ENCODE measurements around the gene DSG4. TPM values are rescaled to one million over a fixed set of nuclear protein-coding genes. Genes with fewer than 3 reads are reported as not detected.

Gene DSG4
- total and polyA plus RNA-seq, 4 donors: under 0.01 TPM; not detected in 3

GRCh38 chr18:31439807-31440325 is 63.3 kb downstream of the DSG4 start:
- no peaks in the 10 kb centered on the region for H3K27me3 ChIP-seq (ENCODE audit: control insufficient read depth in 4 of 4, insufficient read depth in 4 of 4, low read length in 3 of 4)
- H3K4me3 ChIP-seq (ENCODE audit: low read depth in 1 of 3, low read length in 3 of 3): no peak overlapping the region
- no peak for DNase-seq (ENCODE audit: low spot score)
- H3K9ac ChIP-seq (ENCODE audit: low read depth in 1 of 2, low read length in 2 of 2): no peak overlapping the region
- TF ChIP-seq FOXA2 (IDR thresholded peaks at IDR 0.05): no peak
- TF ChIP-seq CTCF (IDR thresholded peaks at IDR 0.05; ENCODE audit: low read depth, low read length, missing input control): no peak
- TF ChIP-seq JUND (IDR thresholded peaks at IDR 0.05): no peak
- no peak for TF ChIP-seq FOXA1 (IDR thresholded peaks at IDR 0.05)
- TF ChIP-seq YY1 (IDR thresholded peaks at IDR 0.05): no peak
- no peak for TF ChIP-seq TAF1 (conservative IDR thresholded peaks at IDR 0.05)
- no peak for TF ChIP-seq REST (IDR thresholded peaks at IDR 0.05)
- TF ChIP-seq RAD21 (IDR thresholded peaks at IDR 0.05): no peak
- no peak for TF ChIP-seq MAX (IDR thresholded peaks at IDR 0.05)
- TF ChIP-seq HNF4A (conservative IDR thresholded peaks at IDR 0.05): no peak
- TF ChIP-seq ATF3 (IDR thresholded peaks at IDR 0.05): no peak
- no peak for TF ChIP-seq NR2F2 (IDR thresholded peaks at IDR 0.05)
- no peak for TF ChIP-seq GABPA (IDR thresholded peaks at IDR 0.05 in 1 of 2, conservative IDR thresholded peaks at IDR 0.05 in 1 of 2)
- no peak for TF ChIP-seq ZBTB33 (IDR thresholded peaks at IDR 0.05)
- H3K4me1 ChIP-seq (ENCODE audit: control insufficient read depth in 4 of 4, insufficient read depth in 4 of 4, low read length in 3 of 4): no peaks in the 10 kb centered on the region
- WGBS: 85% methylated on average over 6 of the region's 6 CpGs
- no peak overlapping the region for H3K27ac ChIP-seq (ENCODE audit: low read depth in 1 of 2, low read length in 2 of 2)
- H3K9me3 ChIP-seq (ENCODE audit: control insufficient read depth in 4 of 4, low read length in 3 of 4): no peaks in the 10 kb centered on the region
- no peaks in the 10 kb centered on the region for H3K36me3 ChIP-seq (ENCODE audit: control insufficient read depth in 4 of 4, insufficient read depth in 3 of 4, low read depth in 1 of 4, low read length in 3 of 4)

GRCh38 chr18:31440787-31441186 is 64.2 kb downstream of the DSG4 start:
- 90% methylated on average over 6 of the region's 6 CpGs for WGBS
- TF ChIP-seq CTCF (IDR thresholded peaks at IDR 0.05; ENCODE audit: low read depth, low read length, missing input control) (no peak), TAF1 (conservative IDR thresholded peaks at IDR 0.05) (no peak), EGR1 (IDR thresholded peaks at IDR 0.05; ENCODE audit: low read depth in 2 of 2) (no peak), GABPA (IDR thresholded peaks at IDR 0.05 in 1 of 2, conservative IDR thresholded peaks at IDR 0.05 in 1 of 2) (no peak), NR2F2 (IDR thresholded peaks at IDR 0.05) (no peak), HNF4G (IDR thresholded peaks at IDR 0.05) (no peak), SP1 (IDR thresholded peaks at IDR 0.05) (no peak), ATF3 (IDR thresholded peaks at IDR 0.05) (no peak), RAD21 (IDR thresholded peaks at IDR 0.05) (no peak), REST (IDR thresholded peaks at IDR 0.05) (no peak), HNF4A (conservative IDR thresholded peaks at IDR 0.05) (no peak)

More at GRCh38 chr18:31440787-31441186, 64.2 kb downstream of the DSG4 start:
- Histone ChIP-seq H3K36me3 (ENCODE audit: control insufficient read depth in 4 of 4, insufficient read depth in 3 of 4, low read depth in 1 of 4, low read length in 3 of 4) (no peaks in the 10 kb centered on the region), H3K27me3 (ENCODE audit: control insufficient read depth in 4 of 4, insufficient read depth in 4 of 4, low read length in 3 of 4) (no peaks in the 10 kb centered on the region), H3K27ac (ENCODE audit: low read depth in 1 of 2, low read length in 2 of 2) (no peak overlapping the region), H3K9me3 (ENCODE audit: control insufficient read depth in 4 of 4, low read length in 3 of 4) (no peaks in the 10 kb centered on the region), H3K4me3 (ENCODE audit: low read depth in 1 of 3, low read length in 3 of 3) (no peak overlapping the region), H3K4me1 (ENCODE audit: control insufficient read depth in 4 of 4, insufficient read depth in 4 of 4, low read length in 3 of 4) (no peaks in the 10 kb centered on the region), H3K9ac (ENCODE audit: low read depth in 1 of 2, low read length in 2 of 2) (no peak overlapping the region)
- no peak for DNase-seq (ENCODE audit: low spot score)
